ENCODE results near the gene ITPKB.
"Not testable (repeated sequence)": the region's sequence is repeated elsewhere in the genome, so short reads cannot be mapped to it uniquely, and the experiment has no call there.

The ITPKB gene

GRCh38 chr1:226605318-226605950, 133.6 kb downstream of the ITPKB start:
- no peak for DNase-seq (ENCODE audit: low read depth in 1 of 2, low spot score in 1 of 2)

DNA sequence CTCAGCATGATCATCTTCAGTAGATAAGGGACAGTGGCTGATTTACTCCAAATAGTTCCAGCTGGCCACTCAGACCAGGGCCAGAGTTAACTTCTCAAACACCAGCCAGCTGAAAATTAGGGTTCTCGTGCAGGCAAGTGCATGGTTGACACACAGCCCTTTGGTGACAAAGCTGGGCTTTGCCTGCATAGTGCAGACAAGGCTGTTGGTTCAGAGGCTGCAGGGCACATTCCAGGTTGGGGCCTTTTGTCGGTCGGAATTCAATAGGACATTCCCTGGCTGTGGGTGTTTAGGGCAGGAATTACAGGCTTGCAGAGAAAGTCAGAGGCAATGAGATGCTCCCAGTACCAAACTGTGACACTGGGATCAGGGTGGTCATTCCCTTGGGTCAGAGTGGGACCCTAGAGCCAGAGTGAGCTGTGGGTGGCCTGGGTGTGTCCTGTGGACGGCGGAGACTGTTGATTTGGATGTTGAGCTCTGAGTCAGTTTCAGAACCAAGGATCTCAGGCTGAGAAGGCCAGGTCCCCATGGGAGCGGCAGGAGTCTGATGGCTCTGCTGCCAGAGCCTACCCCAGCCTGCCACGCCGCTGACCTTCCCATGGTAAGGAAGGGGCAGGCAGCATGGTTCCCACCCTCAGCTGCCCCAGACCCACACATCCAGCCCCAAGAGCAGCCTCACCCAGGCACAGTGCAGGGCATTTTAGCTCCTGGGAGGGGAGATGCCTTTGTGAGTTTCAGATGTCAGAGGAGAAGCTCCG, 134.3 kb downstream of the ITPKB start:
- no peak for DNase-seq (ENCODE audit: low read depth in 1 of 2, low spot score in 1 of 2)

- DNase-seq (ENCODE audit: low read depth in 1 of 2, low spot score in 1 of 2): no peak
Measured at GRCh38 chr1:226603858-226604559, 135.1 kb downstream of the ITPKB start.

DNA sequence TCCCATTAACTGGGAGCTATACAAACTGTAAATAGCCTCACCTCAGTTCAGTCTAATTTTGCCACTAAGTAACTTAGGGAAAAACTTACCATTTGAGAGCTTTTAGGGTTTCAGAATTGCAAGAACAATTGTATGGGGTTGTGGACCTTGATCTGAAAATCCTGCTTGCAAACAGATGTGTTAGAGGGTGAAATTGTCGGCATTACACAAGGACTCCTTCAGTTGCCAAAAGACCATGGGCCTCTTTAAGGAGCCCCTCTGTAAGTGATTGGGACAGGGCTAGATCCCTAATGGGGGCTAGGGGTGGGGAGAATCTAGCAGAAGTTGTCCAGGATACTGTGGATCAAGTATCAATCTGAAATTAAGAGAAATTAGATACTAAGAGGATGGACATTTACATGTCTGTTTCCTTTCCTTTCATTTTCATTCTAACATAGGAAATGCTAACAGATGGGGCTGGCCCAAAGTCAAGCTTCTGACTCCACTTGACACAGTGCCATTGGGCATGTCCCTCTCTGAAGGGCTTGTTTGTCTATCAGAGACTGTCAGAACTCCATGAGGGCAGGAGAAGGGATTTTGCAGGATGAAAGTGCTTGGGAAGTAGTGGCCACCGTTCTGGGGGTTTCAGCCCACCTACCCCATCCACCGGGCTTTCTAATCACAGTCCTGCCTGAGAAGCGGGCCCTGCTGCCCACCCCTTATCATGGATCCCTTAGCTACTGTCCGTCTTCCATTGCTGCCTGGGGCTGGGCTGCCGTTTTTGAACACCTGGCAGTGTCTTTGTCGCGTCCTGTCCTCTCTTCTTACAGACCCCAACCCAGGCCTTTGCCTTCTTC, 135.8 kb downstream of the ITPKB start:
- DNase-seq (ENCODE audit: low read depth in 1 of 2, low spot score in 1 of 2): no peak

DNA sequence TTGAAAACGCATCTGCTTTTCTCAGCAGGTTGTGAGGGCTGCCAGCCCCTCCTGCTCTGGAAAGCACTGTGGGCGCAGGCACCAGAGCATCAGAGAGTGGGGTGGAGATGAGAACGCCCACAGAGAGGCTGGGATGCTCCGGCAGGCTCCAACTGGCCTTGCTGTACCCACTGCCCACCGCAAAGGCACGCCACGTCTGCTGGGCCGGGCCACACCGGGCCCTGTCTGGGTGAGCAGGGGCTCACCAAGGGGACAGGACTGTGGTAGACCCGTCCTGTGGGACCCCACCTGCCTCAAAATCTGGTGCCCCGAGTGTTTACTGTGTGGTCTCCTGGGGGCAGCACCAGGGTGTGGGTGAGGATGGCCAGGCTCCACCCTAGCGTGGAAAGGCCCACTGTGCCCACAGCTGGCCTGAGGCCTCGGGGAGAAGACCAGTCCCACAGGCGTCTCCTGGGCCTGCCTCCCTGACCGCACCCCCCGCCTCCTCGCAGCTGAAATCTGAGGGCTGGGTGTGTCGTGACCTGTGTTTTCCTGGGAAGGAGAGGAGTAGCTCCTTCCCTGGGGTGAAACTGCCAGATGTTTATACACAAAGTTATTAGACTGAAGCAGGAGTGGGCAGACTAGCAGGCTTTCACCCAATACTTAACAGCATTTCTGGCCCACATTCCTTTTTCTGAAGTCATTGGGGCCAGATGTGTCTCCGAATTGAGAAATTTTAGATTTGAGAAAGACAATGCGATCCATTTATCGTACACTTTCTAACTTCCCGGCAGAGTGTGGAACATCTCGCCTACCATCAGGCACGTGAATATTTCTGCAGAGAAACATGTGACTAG, 136.7 kb downstream of the ITPKB start:
- DNase-seq (ENCODE audit: low read depth in 1 of 2, low spot score in 1 of 2): no peak

DNA sequence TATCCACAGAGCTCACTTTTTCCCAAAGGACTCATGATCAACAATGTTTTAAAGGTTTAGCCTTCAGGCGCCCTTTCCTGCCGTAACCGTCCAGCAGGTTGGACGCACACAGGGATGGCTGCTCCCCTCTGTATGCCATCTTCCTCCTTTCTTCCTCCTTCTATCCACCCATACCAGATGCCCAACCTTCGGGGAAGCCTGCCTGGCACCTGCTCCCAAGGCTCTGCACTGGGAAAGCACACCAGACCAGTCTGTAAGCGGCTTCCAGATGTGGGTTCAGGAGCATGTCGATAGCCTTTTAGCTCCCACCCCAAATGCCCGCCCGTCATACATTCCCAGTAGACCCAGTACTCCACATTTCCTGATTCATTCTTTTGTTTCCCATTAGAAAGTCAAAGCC, 137.6 kb downstream of the ITPKB start:
- no peak for DNase-seq (ENCODE audit: low read depth in 1 of 2, low spot score in 1 of 2)

- DNase-seq (ENCODE audit: low read depth in 1 of 2, low spot score in 1 of 2): no peak
Measured at GRCh38 chr1:226600254-226600653, 138.8 kb downstream of the ITPKB start.

GRCh38 chr1:226599636-226600238, 139.3 kb downstream of the ITPKB start:
- DNase-seq (ENCODE audit: low read depth in 1 of 2, low spot score in 1 of 2): no peak

GRCh38 chr1:226598955-226599354, 140.1 kb downstream of the ITPKB start:
- DNase-seq (ENCODE audit: low read depth in 1 of 2, low spot score in 1 of 2): not testable (repeated sequence)

DNA sequence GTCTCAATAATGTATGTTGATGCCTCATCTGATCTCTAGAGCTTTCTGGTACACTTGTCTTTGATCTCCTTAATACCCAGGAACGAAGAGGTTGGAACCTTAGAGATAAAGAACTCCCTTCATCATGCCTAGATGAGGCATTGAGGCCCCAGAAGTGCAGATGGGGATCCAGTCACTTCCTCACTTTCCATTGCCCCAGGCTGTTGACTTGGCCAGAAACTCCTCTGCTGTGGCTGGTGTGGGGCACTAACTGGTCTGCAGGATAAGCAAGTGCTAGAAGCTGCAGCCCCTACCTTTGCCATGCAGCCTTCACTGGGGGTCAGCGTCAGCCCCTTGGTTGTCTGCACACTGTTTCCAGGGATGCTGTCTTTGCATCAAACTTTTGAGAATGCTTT, 140.6 kb downstream of the ITPKB start:
- no peak for DNase-seq (ENCODE audit: low read depth in 1 of 2, low spot score in 1 of 2)

- no peak for DNase-seq (ENCODE audit: low read depth in 1 of 2, low spot score in 1 of 2)
Measured at GRCh38 chr1:226597616-226598454, 141.2 kb downstream of the ITPKB start.

DNA sequence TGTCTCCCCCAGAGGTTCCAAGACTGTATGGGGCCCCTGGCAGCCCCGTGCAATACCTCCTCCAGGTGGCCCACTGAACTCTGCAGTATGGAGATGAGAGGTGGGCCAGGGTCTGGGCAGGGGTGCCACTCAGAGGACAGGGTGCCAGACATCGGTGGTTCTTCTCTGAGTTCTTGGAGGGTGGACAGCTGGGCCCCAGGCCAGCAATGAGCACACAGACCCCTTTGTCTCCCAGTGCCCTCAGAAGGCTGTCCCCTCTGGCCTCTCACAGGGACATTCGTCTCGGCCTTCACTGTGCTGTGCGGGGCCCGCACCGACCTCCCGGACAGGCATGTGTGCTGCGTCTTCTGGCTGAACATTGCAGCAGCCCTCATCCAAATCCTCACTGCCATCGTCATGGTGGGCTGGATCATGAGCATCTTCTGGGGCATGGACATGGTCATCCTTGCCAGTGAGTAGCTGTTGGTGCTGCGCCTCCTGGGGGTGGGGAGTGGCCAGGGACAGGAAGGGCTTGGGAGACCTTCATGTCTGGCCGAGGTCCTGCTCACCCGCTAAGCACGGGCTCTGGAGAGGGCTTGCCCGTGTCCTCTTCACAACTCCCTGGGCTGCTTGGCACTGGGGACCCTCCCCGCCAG, 142.4 kb downstream of the ITPKB start:
- DNase-seq (ENCODE audit: low read depth in 1 of 2, low spot score in 1 of 2): no peak

DNA sequence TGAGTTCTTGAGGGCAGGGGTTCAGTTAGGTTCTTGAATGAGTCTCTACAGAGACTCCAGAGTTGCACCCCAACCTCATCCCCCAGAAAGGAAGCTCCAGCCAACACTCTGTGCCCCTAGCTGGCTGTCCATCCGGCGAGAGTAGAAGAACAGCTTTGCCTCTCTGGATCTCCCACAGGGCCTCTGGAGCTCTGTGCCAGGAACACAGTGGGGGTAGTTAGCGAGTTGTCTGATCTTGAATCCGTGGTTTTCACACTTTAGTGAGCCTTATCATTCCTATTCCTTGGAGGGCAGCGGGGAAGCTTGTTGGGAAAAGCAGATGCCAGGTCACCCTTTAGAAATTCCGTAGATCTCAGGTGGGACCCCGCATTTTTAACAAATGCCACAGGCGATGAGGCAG, 145.5 kb downstream of the ITPKB start:
- no peak for DNase-seq (ENCODE audit: low read depth in 1 of 2, low spot score in 1 of 2)

- no peak for DNase-seq (ENCODE audit: low read depth in 1 of 2, low spot score in 1 of 2)
Measured at GRCh38 chr1:226590614-226591013, 148.5 kb downstream of the ITPKB start.

GRCh38 chr1:226589008-226589733, 149.9 kb downstream of the ITPKB start:
- no peak for DNase-seq (ENCODE audit: low read depth in 1 of 2, low spot score in 1 of 2)

DNA sequence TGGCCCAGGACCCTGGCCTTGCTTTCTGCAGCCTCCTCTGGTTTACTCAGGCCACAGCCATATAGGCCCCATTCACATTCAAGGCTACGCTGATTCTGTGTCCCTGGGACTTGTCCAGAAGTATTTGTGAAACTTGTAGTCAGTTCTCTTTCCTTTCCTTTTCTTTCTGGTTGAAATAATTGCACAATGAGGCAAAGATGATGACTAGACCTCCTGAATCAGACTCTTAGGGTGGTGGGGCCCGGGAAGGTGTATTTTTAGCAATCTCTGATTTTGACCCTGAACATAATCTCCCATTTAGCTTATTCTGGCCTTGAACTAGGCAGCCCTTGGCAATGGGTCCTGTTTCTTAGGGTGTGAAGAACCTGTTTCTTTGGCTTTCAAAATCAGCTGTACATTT, 150.6 kb downstream of the ITPKB start:
- DNase-seq (ENCODE audit: low read depth in 1 of 2, low spot score in 1 of 2): no peak

GRCh38 chr1:226586650-226587422, 152.2 kb downstream of the ITPKB start:
- DNase-seq (ENCODE audit: low read depth in 1 of 2, low spot score in 1 of 2): no peak
